Measurements from ENCODE around the gene RNF8. TPM values are rescaled to one million over a fixed set of nuclear protein-coding genes. Genes with fewer than 3 reads are reported as not detected.
"Not testable (repeated sequence)": the region's sequence is repeated elsewhere in the genome, so short reads cannot be mapped to it uniquely, and the experiment has no call there.

RNF8 gene
- total RNA-seq, 4 donors from 2014 or later = 8.0 to 18.4 (median 16.0) TPM

- TF ChIP-seq, protein P1, sequence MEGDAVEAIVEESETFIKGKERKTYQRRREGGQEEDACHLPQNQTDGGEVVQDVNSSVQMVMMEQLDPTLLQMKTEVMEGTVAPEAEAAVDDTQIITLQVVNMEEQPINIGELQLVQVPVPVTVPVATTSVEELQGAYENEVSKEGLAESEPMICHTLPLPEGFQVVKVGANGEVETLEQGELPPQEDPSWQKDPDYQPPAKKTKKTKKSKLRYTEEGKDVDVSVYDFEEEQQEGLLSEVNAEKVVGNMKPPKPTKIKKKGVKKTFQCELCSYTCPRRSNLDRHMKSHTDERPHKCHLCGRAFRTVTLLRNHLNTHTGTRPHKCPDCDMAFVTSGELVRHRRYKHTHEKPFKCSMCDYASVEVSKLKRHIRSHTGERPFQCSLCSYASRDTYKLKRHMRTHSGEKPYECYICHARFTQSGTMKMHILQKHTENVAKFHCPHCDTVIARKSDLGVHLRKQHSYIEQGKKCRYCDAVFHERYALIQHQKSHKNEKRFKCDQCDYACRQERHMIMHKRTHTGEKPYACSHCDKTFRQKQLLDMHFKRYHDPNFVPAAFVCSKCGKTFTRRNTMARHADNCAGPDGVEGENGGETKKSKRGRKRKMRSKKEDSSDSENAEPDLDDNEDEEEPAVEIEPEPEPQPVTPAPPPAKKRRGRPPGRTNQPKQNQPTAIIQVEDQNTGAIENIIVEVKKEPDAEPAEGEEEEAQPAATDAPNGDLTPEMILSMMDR (IDR thresholded peaks at IDR 0.05) = no peak
- TF ChIP-seq POLR2A (IDR thresholded peaks at IDR 0.05) = no peak
- WGBS, 2 donors = 89 to 91% methylated on average over 4 of the region's 4 CpGs
Measured at GRCh38 chr6:37340639-37340943, 13.2 kb upstream of the RNF8 start.

GRCh38 chr6:37343248-37343647 is 10.5 kb upstream of the RNF8 start:
- Histone ChIP-seq H3K27me3 (no peaks in the 10 kb centered on the region), H3K27ac (no peak overlapping the region), H3K4me3 (replicated peaks in 1 of 3) (no peak overlapping the region), H3K9me3 (no peaks in the 10 kb centered on the region), H3K4me1 (no peaks in the 10 kb centered on the region), H3K36me3 (no peaks in the 10 kb centered on the region)
- no peak for TF ChIP-seq POLR2A (IDR thresholded peaks at IDR 0.05)
- TF ChIP-seq, protein P1 (IDR thresholded peaks at IDR 0.05) = no peak
- WGBS, 2 donors = 70 to 88% methylated on average over 3 of the region's 3 CpGs
- intact Hi-C loops (cut with DNase I) = no loop called here
- DNase-seq = no peak

More at GRCh38 chr6:37340639-37340943, 13.2 kb upstream of the RNF8 start:
- no peaks in the 10 kb centered on the region for H3K4me1 ChIP-seq
- no peaks in the 10 kb centered on the region for H3K27me3 ChIP-seq
- no peak overlapping the region for H3K27ac ChIP-seq
- no peaks in the 10 kb centered on the region for H3K9me3 ChIP-seq
- intact Hi-C loops (cut with DNase I) = no loop called here
- no peak for DNase-seq
- no peaks in the 10 kb centered on the region for H3K36me3 ChIP-seq
- H3K4me3 ChIP-seq (replicated peaks in 1 of 3) = no peak overlapping the region

GRCh38 chr6:37344308-37344707 is 9.5 kb upstream of the RNF8 start:
- intact Hi-C loops (cut with DNase I) = no loop called here
- TF ChIP-seq, protein P1 (IDR thresholded peaks at IDR 0.05) = no peak
- no peak for TF ChIP-seq POLR2A (IDR thresholded peaks at IDR 0.05)
- Histone ChIP-seq H3K36me3 (no peaks in the 10 kb centered on the region), H3K4me3 (replicated peaks in 1 of 3) (no peak overlapping the region), H3K9me3 (no peaks in the 10 kb centered on the region), H3K27me3 (no peaks in the 10 kb centered on the region), H3K27ac (no peak overlapping the region), H3K4me1 (no peaks in the 10 kb centered on the region)
- no peak for DNase-seq
- whole genome bisulfite sequencing, 2 donors = 86 to 91% methylated on average over 3 of the region's 3 CpGs

DNA sequence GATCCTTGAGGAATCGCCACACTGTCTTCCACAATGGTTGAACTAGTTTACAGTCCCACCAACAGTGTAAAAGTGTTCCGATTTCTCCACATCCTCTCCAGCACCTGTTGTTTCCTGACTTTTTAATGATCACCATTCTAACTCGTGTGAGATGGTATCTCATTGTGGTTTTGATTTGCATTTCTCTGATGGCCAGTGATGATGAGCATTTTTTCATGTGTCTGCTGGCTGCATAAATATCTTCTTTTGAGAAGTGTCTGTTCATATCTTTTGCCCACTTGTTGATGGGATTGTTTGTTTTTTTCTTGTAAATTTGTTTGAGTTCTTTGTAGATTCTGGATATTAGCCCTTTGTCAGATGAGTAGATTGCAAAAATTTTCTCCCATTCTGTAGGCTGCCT is 8.0 kb upstream of the RNF8 start:
- H3K4me3 ChIP-seq (replicated peaks in 1 of 3); H3K27me3 ChIP-seq; DNase-seq; intact Hi-C loops (cut with DNase I); H3K36me3 ChIP-seq; H3K4me1 ChIP-seq; H3K9me3 ChIP-seq; H3K27ac ChIP-seq: not testable (repeated sequence)
- 85 to 90% methylated on average over 3 of the region's 3 CpGs for WGBS, 2 donors

DNA sequence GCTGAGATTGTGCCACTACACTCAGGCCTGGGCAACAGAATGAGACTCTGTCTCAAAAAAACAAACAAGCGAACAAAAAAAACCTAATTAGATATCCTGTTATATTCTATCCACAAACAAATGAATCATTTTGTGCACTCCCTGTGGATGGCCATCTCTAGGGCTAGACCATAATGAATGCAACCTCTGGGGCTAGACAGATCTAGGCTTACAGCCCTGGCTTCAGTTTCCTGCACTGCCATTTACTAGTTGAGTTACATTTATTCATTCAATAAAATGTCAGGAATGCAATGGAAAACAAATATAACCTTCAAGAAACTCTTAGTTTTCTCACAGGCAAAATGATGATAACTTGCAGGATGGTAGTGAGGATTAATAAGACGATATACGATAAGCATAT is 6.6 kb upstream of the RNF8 start:
- Histone ChIP-seq H3K27me3 (no peaks in the 10 kb centered on the region), H3K4me3 (replicated peaks in 1 of 3) (no peak overlapping the region), H3K4me1 (no peaks in the 10 kb centered on the region), H3K27ac (no peak overlapping the region), H3K36me3 (no peaks in the 10 kb centered on the region), H3K9me3 (no peaks in the 10 kb centered on the region)
- TF ChIP-seq, protein P1 (IDR thresholded peaks at IDR 0.05) = no peak
- no peak for TF ChIP-seq POLR2A (IDR thresholded peaks at IDR 0.05)
- DNase-seq = no peak
- intact Hi-C loops (cut with DNase I) = no loop called here
- 52 to 61% methylated on average over 3 of the region's 3 CpGs for WGBS, 2 donors

GRCh38 chr6:37347670-37348111 is 6.1 kb upstream of the RNF8 start:
- intact Hi-C loops (cut with DNase I) = no loop called here
- WGBS, 2 donors = 54% methylated on average over 4 of the region's 4 CpGs
- no peaks in the 10 kb centered on the region for H3K4me1 ChIP-seq
- H3K27ac ChIP-seq = no peak overlapping the region
- TF ChIP-seq, protein P1 (IDR thresholded peaks at IDR 0.05) = no peak
- no peak for TF ChIP-seq POLR2A (IDR thresholded peaks at IDR 0.05)
- no peak for DNase-seq
- no peaks in the 10 kb centered on the region for H3K9me3 ChIP-seq
- no peaks in the 10 kb centered on the region for H3K27me3 ChIP-seq
- H3K4me3 ChIP-seq (replicated peaks in 1 of 3) = no peak overlapping the region
- no peaks in the 10 kb centered on the region for H3K36me3 ChIP-seq
